HCT116 (cell line): Measurements from ENCODE around the gene NOTCH1. TPM values are rescaled to one million over a fixed set of nuclear protein-coding genes. Genes with fewer than 3 reads are reported as not detected.
A peak's percentile ranks its signal among the peaks of the same experiment; 100 is the strongest.

Source experiments
- ATAC-seq: fragments of 200-7000 bp; cut with Tn5 transposase; 2 replicates; pipeline ENCODE4 v1.9.1; 2020; ENCODE audit warnings: mild to moderate bottlenecking, moderate library complexity
- BruUV-seq: library from RNA; stranded (reverse); fragments of 400-500 nt; replicated peaks from 2 replicates; lab custom pipeline; 2021; lab: Mats Ljungman, UMichigan
- CTCF ChIA-PET: fragments of 300-600 bp; sonication (Branson Sonifier 250); formaldehyde crosslinking; loops from one replicate; lab custom pipeline; 2021; ENCODE audit warnings: antibody characterized with exemption; lab: Charles Lee
- POLR2A ChIA-PET: fragments of 300-600, 350-600 bp; sonication (Branson Sonifier 250); formaldehyde crosslinking; loops from one replicate; lab custom pipeline; 2021; ENCODE audit warnings: antibody characterized with exemption; lab: Charles Lee
- RAD21 ChIA-PET, 2 experiments: fragments of 300-600 bp; sonication (Branson Sonifier 250); formaldehyde crosslinking; loops; one replicate each; lab custom pipeline; 2023; ENCODE audit warnings: low total read pairs in 2 of 2; ENCODE audit not compliant: uncharacterized antibody in 2 of 2, unreplicated experiment in 2 of 2, low non-redundant PET in 1 of 2; lab: Charles Lee
- DNase-seq: peaks from one replicate; pipeline ENCODE4 v3.0.0-alpha.2; 2010; ENCODE audit warnings: low read depth, low spot score
- H2AFZ ChIP-seq: fragments of 200-600 bp; shearing (Covaris generic), sonication (generic); 2 replicates; pipeline ENCODE4 v1.6.1; 2017; ENCODE audit warnings: low read depth, mixed run types, mixed read lengths, antibody characterized with exemption, low read length; ENCODE audit not compliant: poor library complexity, severe bottlenecking
- H3K27ac ChIP-seq: 2 replicates; pipeline ENCODE4 v1.5.1; 2012; ENCODE audit warnings: low read depth, low read length
- H3K27me3 ChIP-seq: fragments of 200-600 bp; sonication (generic); 2 replicates; pipeline ENCODE4 v1.6.1; 2016; ENCODE audit warnings: mixed run types, low read length, mixed read lengths; ENCODE audit not compliant: insufficient read depth
- H3K36me3 ChIP-seq, 2 experiments: fragments of 200-500 bp in 1 of 2; fragments of 200-600 bp in 1 of 2; sonication (Bioruptor generic) in 1 of 2; sonication (generic) in 1 of 2; 2 replicates each; pipeline versions ENCODE4 v1.5.1 to v1.6.1; 2014 to 2016; ENCODE audit warnings: low read length in 2 of 2, inconsistent platforms in 1 of 2, mixed read lengths in 1 of 2, mixed run types in 1 of 2; ENCODE audit not compliant: insufficient read depth in 2 of 2, control insufficient read depth in 1 of 2
- H3K4me1 ChIP-seq, 2 experiments: fragments of 200-600 bp in 1 of 2; sonication (generic) in 1 of 2; 2 replicates each; pipeline versions ENCODE4 v1.5.1 to v1.6.1; 2012 to 2017; ENCODE audit warnings: low read length in 2 of 2, inconsistent platforms in 1 of 2, mild to moderate bottlenecking in 1 of 2, mixed read lengths in 1 of 2, mixed run types in 1 of 2, moderate library complexity in 1 of 2; ENCODE audit not compliant: insufficient read depth in 2 of 2, control insufficient read depth in 1 of 2
- H3K4me2 ChIP-seq: fragments of 200-600 bp; sonication (generic); 2 replicates; pipeline ENCODE4 v1.6.1; 2017; ENCODE audit warnings: mixed run types, low read length, mixed read lengths
- H3K4me3 ChIP-seq, 2 experiments: fragments of 200-600 bp in 1 of 2; sonication (generic) in 1 of 2; replicated peaks in 1 of 2; 2 replicates each; pipeline ENCODE4 v1.5.1; 2011 to 2016; ENCODE audit warnings: low read length in 2 of 2, control low read depth in 1 of 2, low read depth in 1 of 2, mild to moderate bottlenecking in 1 of 2, mixed read lengths in 1 of 2, mixed run types in 1 of 2
- H3K79me2 ChIP-seq: fragments of 200-600 bp; sonication (generic); 2 replicates; pipeline ENCODE4 v1.6.1; 2017; ENCODE audit warnings: mild to moderate bottlenecking, mixed run types, low read length, moderate library complexity, mixed read lengths; ENCODE audit not compliant: insufficient read depth
- H3K9ac ChIP-seq: fragments of 200-600 bp; sonication (generic); 2 replicates; pipeline ENCODE4 v1.6.1; 2016; ENCODE audit warnings: low read length, mixed read lengths
- H3K9me2 ChIP-seq: fragments of 200-600 bp; sonication (generic), shearing (Covaris generic); 2 replicates; pipeline ENCODE4 v1.6.1; 2017; ENCODE audit warnings: mixed run types, mild to moderate bottlenecking, moderate library complexity; ENCODE audit not compliant: insufficient read depth
- H3K9me3 ChIP-seq, 2 experiments: fragments of 200-500 bp in 1 of 2; fragments of 200-600 bp in 1 of 2; sonication (Bioruptor generic) in 1 of 2; sonication (generic) in 1 of 2; 2 replicates each; pipeline ENCODE4 v1.6.1; 2014 to 2017; ENCODE audit warnings: low read length in 2 of 2, mixed read lengths in 2 of 2, inconsistent platforms in 1 of 2, low read depth in 1 of 2, mild to moderate bottlenecking in 1 of 2, mixed run types in 1 of 2, moderate library complexity in 1 of 2; ENCODE audit not compliant: control insufficient read depth in 1 of 2, insufficient read depth in 1 of 2
- H4K20me1 ChIP-seq: fragments of 200-600 bp; sonication (generic), shearing (Covaris generic); 2 replicates; pipeline ENCODE4 v1.6.1; 2017; ENCODE audit warnings: mixed run types, mild to moderate bottlenecking, moderate library complexity; ENCODE audit not compliant: insufficient read depth
- ATF3 ChIP-seq: IDR thresholded peaks from 2 replicates; pipeline ENCODE4 v1.6.1; 2012
- CEBPB ChIP-seq: IDR thresholded peaks from 2 replicates; pipeline ENCODE4 v1.6.1; 2012; ENCODE audit warnings: low read depth
- CTCF ChIP-seq, 3 experiments: fragments of 200-600 bp in 1 of 3; sonication (generic) in 1 of 3; IDR thresholded peaks in 2 of 3; conservative IDR thresholded peaks in 1 of 3; 2 replicates each; pipeline ENCODE4 v1.5.1; 2012 to 2017; ENCODE audit warnings: low read depth in 2 of 3, low read length in 2 of 3, antibody characterized with exemption in 1 of 3, borderline replicate concordance in 1 of 3, control low read depth in 1 of 3, mild to moderate bottlenecking in 1 of 3, mixed read lengths in 1 of 3, mixed run types in 1 of 3, moderate library complexity in 1 of 3; ENCODE audit not compliant: insufficient read depth in 1 of 3
- EGR1 ChIP-seq: IDR thresholded peaks from 2 replicates; pipeline ENCODE4 v1.6.1; 2012; ENCODE audit warnings: low read depth
- ELF1 ChIP-seq: IDR thresholded peaks from 2 replicates; pipeline ENCODE4 v1.6.1; 2012; ENCODE audit warnings: low read depth, borderline replicate concordance
- EZH2 ChIP-seq: fragments of 200-600 bp; sonication (generic); IDR thresholded peaks from 2 replicates; pipeline ENCODE4 v1.6.1; 2017; ENCODE audit warnings: antibody characterized with exemption, mixed run types
- EZH2phosphoT487 ChIP-seq: fragments of 200-600 bp; IDR thresholded peaks from 2 replicates; pipeline ENCODE4 v1.6.1; 2018; ENCODE audit warnings: antibody characterized with exemption, borderline replicate concordance
- JUND ChIP-seq: IDR thresholded peaks from 2 replicates; pipeline ENCODE4 v1.6.1; 2012
- MAX ChIP-seq: IDR thresholded peaks from 2 replicates; pipeline ENCODE4 v1.6.1; 2012
- POLR2A ChIP-seq: IDR thresholded peaks from 2 replicates; pipeline ENCODE4 v1.7.0; 2011; ENCODE audit warnings: borderline replicate concordance; ENCODE audit not compliant: insufficient read depth, insufficient read length; ENCODE audit errors: extremely low read depth
- POLR2AphosphoS5 ChIP-seq: IDR thresholded peaks from 2 replicates; pipeline ENCODE4 v1.6.1; 2011; ENCODE audit warnings: mild to moderate bottlenecking, low read depth, low read length, moderate library complexity
- RAD21 ChIP-seq: IDR thresholded peaks from 2 replicates; pipeline ENCODE4 v1.6.1; 2012; ENCODE audit warnings: low read depth, mild to moderate bottlenecking
- REST ChIP-seq: IDR thresholded peaks from 2 replicates; pipeline ENCODE4 v1.6.1; 2012; ENCODE audit warnings: low read depth
- SP1 ChIP-seq: IDR thresholded peaks from 2 replicates; pipeline ENCODE4 v1.6.1; 2012; ENCODE audit warnings: low read depth
- SRF ChIP-seq: IDR thresholded peaks from 2 replicates; pipeline ENCODE4 v1.6.1; 2012; ENCODE audit warnings: low read depth
- TCF7L2 ChIP-seq: IDR thresholded peaks from 2 replicates; pipeline ENCODE4 v1.7.0; 2011; ENCODE audit warnings: borderline replicate concordance, inconsistent platforms; ENCODE audit not compliant: insufficient read depth, insufficient read length; ENCODE audit errors: extremely low read depth
- YY1 ChIP-seq: IDR thresholded peaks from 2 replicates; pipeline ENCODE4 v1.6.1; 2011; ENCODE audit warnings: low read length, low read depth, moderate library complexity, mild to moderate bottlenecking; ENCODE audit not compliant: insufficient replicate concordance; ENCODE audit errors: extremely low read depth
- ZBTB33 ChIP-seq: IDR thresholded peaks from 2 replicates; pipeline ENCODE4 v1.6.1; 2011; ENCODE audit warnings: mild to moderate bottlenecking, low read length, moderate library complexity; ENCODE audit not compliant: insufficient replicate concordance; ENCODE audit errors: extremely low read depth
- ZFX ChIP-seq: fragments of 450-650 bp; IDR thresholded peaks from 2 replicates; pipeline ENCODE4 v1.6.1; 2017
- ZNF274 ChIP-seq: fragments of 200-500 bp; sonication (Bioruptor generic); IDR thresholded peaks from 2 replicates; pipeline ENCODE4 v1.6.1; 2014; ENCODE audit warnings: mild to moderate bottlenecking, low read depth, low read length, inconsistent platforms
- intact Hi-C: fragments of 100-400 bp; cut with micrococcal nuclease; formaldehyde crosslinking; loops from 2 replicates; pipeline ENCODE4 v1.10.0; 2022
- total RNA-seq: library from RNA; stranded (reverse); gene quantifications from one replicate; pipeline ENCODE4 v1.2.1, GENCODE V29; 2021; ENCODE audit not compliant: unreplicated experiment

Gene NOTCH1
- total RNA-seq, 1 experiment from 2014 or later, result 36.2 TPM

- ChIA-PET POLR2A (no interaction called here), RAD21 (no interaction called here), CTCF (no interaction called here)
- Histone ChIP-seq H4K20me1 (no peaks in the 10 kb centered on the region), H3K9ac (no peak overlapping the region), H3K9me3 (no peaks in the 10 kb centered on the region), H2AFZ (no peak overlapping the region), H3K4me3 (no peak overlapping the region), H3K4me2 (no peak overlapping the region), H3K9me2 (no peaks in the 10 kb centered on the region), H3K27me3 (no peaks in the 10 kb centered on the region), H3K36me3 (no peaks in the 10 kb centered on the region), H3K79me2 (peaks cover 44% of the 10 kb centered on the region), H3K27ac (peak overlapping the region; percentile 65; the same call in 1 of the 2 replicates), H3K4me1 (peaks cover 29 to 44% of the 10 kb centered on the region in 2 experiments)
- TF ChIP-seq MAX (no peak), EZH2phosphoT487 (no peak), EZH2 (no peak), POLR2AphosphoS5 (no peak), CEBPB (no peak), YY1 (no peak), ZFX (no peak), JUND (no peak), POLR2A (no peak), EGR1 (no peak), SP1 (no peak), ATF3 (no peak), RAD21 (no peak), SRF (no peak), ZBTB33 (no peak), ZNF274 (no peak), CTCF (IDR thresholded peaks at IDR 0.05 in 2 of 3, conservative IDR thresholded peaks at IDR 0.05 in 1 of 3; ENCODE audit: borderline replicate concordance in 1 of 3, insufficient read depth in 1 of 3, low read depth in 2 of 3, low read length in 2 of 3) (no peak), TCF7L2 (no peak), REST (no peak), ELF1 (no peak)
- ATAC-seq (no peak), DNase-seq (no peak)
- no TSS peak for BruUV-seq
- intact Hi-C loops, result no loop called here
Measured at GRCh38 chr9:136526625-136527066, 19.2 kb downstream of the NOTCH1 start.
